ENCODE data around the gene XYLB. TPM values are rescaled to one million over a fixed set of nuclear protein-coding genes. Genes with fewer than 3 reads are reported as not detected.

XYLB gene
- total and polyA plus RNA-seq, 2 of the 13 experiments (the other 11 are each of a cell fraction or from before 2014, with no cell fraction given): 25.9 to 30.0 TPM

DNA sequence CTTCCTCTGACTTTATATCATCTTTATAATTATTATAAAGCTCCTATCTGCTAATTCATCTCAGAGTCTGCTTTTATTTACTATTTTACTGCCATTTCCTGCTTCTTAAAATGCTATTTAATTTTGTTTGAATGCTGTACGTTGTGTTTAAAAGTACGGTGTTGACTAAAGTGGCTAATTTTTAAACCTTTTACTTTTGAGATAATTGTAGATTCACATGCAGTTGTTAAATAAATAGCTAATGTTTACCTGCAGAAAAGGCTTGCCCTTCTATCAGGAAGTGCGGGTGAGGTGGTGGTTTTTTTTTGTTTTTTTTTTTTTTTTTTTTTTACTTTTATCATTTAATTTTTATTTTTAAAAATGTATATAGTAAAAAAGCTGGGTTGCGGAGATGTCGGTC lies 41.3 kb downstream of the XYLB start (continued):
- TF ChIP-seq, protein P1, sequence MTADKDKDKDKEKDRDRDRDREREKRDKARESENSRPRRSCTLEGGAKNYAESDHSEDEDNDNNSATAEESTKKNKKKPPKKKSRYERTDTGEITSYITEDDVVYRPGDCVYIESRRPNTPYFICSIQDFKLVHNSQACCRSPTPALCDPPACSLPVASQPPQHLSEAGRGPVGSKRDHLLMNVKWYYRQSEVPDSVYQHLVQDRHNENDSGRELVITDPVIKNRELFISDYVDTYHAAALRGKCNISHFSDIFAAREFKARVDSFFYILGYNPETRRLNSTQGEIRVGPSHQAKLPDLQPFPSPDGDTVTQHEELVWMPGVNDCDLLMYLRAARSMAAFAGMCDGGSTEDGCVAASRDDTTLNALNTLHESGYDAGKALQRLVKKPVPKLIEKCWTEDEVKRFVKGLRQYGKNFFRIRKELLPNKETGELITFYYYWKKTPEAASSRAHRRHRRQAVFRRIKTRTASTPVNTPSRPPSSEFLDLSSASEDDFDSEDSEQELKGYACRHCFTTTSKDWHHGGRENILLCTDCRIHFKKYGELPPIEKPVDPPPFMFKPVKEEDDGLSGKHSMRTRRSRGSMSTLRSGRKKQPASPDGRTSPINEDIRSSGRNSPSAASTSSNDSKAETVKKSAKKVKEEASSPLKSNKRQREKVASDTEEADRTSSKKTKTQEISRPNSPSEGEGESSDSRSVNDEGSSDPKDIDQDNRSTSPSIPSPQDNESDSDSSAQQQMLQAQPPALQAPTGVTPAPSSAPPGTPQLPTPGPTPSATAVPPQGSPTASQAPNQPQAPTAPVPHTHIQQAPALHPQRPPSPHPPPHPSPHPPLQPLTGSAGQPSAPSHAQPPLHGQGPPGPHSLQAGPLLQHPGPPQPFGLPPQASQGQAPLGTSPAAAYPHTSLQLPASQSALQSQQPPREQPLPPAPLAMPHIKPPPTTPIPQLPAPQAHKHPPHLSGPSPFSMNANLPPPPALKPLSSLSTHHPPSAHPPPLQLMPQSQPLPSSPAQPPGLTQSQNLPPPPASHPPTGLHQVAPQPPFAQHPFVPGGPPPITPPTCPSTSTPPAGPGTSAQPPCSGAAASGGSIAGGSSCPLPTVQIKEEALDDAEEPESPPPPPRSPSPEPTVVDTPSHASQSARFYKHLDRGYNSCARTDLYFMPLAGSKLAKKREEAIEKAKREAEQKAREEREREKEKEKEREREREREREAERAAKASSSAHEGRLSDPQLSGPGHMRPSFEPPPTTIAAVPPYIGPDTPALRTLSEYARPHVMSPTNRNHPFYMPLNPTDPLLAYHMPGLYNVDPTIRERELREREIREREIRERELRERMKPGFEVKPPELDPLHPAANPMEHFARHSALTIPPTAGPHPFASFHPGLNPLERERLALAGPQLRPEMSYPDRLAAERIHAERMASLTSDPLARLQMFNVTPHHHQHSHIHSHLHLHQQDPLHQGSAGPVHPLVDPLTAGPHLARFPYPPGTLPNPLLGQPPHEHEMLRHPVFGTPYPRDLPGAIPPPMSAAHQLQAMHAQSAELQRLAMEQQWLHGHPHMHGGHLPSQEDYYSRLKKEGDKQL (CRISPR knock-in tag; IDR thresholded peaks at IDR 0.05; ENCODE audit: low read depth): no peak
- TF ChIP-seq, protein P2, sequence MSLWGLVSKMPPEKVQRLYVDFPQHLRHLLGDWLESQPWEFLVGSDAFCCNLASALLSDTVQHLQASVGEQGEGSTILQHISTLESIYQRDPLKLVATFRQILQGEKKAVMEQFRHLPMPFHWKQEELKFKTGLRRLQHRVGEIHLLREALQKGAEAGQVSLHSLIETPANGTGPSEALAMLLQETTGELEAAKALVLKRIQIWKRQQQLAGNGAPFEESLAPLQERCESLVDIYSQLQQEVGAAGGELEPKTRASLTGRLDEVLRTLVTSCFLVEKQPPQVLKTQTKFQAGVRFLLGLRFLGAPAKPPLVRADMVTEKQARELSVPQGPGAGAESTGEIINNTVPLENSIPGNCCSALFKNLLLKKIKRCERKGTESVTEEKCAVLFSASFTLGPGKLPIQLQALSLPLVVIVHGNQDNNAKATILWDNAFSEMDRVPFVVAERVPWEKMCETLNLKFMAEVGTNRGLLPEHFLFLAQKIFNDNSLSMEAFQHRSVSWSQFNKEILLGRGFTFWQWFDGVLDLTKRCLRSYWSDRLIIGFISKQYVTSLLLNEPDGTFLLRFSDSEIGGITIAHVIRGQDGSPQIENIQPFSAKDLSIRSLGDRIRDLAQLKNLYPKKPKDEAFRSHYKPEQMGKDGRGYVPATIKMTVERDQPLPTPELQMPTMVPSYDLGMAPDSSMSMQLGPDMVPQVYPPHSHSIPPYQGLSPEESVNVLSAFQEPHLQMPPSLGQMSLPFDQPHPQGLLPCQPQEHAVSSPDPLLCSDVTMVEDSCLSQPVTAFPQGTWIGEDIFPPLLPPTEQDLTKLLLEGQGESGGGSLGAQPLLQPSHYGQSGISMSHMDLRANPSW (CRISPR knock-in tag; IDR thresholded peaks at IDR 0.05; ENCODE audit: borderline replicate concordance): no peak
- no peak for TF ChIP-seq HHEX (CRISPR knock-in tag; IDR thresholded peaks at IDR 0.05)
- TF ChIP-seq JDP2 (CRISPR knock-in tag; IDR thresholded peaks at IDR 0.05; ENCODE audit: borderline replicate concordance): no peak
- TF ChIP-seq HCFC1 (IDR thresholded peaks at IDR 0.05; ENCODE audit: low read depth, low read length): no peak
- TF ChIP-seq, protein P3, sequence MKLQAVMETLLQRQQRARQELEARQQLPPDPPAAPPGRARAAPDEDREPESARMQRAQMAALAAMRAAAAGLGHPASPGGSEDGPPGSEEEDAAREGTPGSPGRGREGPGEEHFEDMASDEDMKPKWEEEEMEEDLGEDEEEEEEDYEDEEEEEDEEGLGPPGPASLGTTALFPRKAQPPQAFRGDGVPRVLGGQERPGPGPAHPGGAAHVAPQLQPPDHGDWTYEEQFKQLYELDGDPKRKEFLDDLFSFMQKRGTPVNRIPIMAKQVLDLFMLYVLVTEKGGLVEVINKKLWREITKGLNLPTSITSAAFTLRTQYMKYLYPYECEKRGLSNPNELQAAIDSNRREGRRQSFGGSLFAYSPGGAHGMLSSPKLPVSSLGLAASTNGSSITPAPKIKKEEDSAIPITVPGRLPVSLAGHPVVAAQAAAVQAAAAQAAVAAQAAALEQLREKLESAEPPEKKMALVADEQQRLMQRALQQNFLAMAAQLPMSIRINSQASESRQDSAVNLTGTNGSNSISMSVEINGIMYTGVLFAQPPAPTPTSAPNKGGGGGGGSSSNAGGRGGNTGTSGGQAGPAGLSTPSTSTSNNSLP (IDR thresholded peaks at IDR 0.05; ENCODE audit: low read depth, low read length): peak; percentile 15; the same call in 1 of the 2 replicates
- TF ChIP-seq, protein P4, sequence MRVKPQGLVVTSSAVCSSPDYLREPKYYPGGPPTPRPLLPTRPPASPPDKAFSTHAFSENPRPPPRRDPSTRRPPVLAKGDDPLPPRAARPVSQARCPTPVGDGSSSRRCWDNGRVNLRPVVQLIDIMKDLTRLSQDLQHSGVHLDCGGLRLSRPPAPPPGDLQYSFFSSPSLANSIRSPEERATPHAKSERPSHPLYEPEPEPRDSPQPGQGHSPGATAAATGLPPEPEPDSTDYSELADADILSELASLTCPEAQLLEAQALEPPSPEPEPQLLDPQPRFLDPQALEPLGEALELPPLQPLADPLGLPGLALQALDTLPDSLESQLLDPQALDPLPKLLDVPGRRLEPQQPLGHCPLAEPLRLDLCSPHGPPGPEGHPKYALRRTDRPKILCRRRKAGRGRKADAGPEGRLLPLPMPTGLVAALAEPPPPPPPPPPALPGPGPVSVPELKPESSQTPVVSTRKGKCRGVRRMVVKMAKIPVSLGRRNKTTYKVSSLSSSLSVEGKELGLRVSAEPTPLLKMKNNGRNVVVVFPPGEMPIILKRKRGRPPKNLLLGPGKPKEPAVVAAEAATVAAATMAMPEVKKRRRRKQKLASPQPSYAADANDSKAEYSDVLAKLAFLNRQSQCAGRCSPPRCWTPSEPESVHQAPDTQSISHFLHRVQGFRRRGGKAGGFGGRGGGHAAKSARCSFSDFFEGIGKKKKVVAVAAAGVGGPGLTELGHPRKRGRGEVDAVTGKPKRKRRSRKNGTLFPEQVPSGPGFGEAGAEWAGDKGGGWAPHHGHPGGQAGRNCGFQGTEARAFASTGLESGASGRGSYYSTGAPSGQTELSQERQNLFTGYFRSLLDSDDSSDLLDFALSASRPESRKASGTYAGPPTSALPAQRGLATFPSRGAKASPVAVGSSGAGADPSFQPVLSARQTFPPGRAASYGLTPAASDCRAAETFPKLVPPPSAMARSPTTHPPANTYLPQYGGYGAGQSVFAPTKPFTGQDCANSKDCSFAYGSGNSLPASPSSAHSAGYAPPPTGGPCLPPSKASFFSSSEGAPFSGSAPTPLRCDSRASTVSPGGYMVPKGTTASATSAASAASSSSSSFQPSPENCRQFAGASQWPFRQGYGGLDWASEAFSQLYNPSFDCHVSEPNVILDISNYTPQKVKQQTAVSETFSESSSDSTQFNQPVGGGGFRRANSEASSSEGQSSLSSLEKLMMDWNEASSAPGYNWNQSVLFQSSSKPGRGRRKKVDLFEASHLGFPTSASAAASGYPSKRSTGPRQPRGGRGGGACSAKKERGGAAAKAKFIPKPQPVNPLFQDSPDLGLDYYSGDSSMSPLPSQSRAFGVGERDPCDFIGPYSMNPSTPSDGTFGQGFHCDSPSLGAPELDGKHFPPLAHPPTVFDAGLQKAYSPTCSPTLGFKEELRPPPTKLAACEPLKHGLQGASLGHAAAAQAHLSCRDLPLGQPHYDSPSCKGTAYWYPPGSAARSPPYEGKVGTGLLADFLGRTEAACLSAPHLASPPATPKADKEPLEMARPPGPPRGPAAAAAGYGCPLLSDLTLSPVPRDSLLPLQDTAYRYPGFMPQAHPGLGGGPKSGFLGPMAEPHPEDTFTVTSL (CRISPR knock-in tag; IDR thresholded peaks at IDR 0.05; ENCODE audit: borderline replicate concordance): peak; percentile 63; the same call in 1 of the 2 replicates
- TF ChIP-seq ZNF496 (CRISPR knock-in tag; IDR thresholded peaks at IDR 0.05; ENCODE audit: insufficient replicate concordance): no peak
- peak; percentile 32; the same call in 1 of the 2 replicates for TF ChIP-seq ZNF652 (CRISPR knock-in tag; IDR thresholded peaks at IDR 0.05; ENCODE audit: borderline replicate concordance, low read depth)
- no peak for TF ChIP-seq IKZF1 (IDR thresholded peaks at IDR 0.05)
- TF ChIP-seq ZNF788 (CRISPR knock-in tag; IDR thresholded peaks at IDR 0.05; ENCODE audit: borderline replicate concordance): no peak

Data from HepG2 (cell line).